GM19324 (cell line): Measurements from ENCODE around the gene NAGLU.
"Not testable (repeated sequence)": the region's sequence is repeated elsewhere in the genome, so short reads cannot be mapped to it uniquely, and the experiment has no call there.

Experiments used
- ATAC-seq: cut with Tn5 transposase; IDR thresholded peaks from one replicate; pipeline ENCODE4 v1.9.1; 2021; ENCODE audit warnings: mild to moderate bottlenecking, moderate library complexity; ENCODE audit not compliant: unreplicated experiment, low FRiP score

Gene NAGLU

GRCh38 chr17:42520540-42520951, 15.5 kb upstream of the NAGLU start:
- ATAC-seq: no peak

- ATAC-seq: no peak
Measured at GRCh38 chr17:42521036-42521435, 15.0 kb upstream of the NAGLU start.

- no peak for ATAC-seq
Measured at GRCh38 chr17:42521666-42522262, 14.3 kb upstream of the NAGLU start.

- no peak for ATAC-seq
Measured at GRCh38 chr17:42522263-42522790, 13.7 kb upstream of the NAGLU start.

GRCh38 chr17:42522798-42523278, 13.2 kb upstream of the NAGLU start:
- ATAC-seq: no peak

- ATAC-seq: no peak
Measured at GRCh38 chr17:42525221-42525620, 10.8 kb upstream of the NAGLU start.

GRCh38 chr17:42526031-42526444, 10.0 kb upstream of the NAGLU start:
- ATAC-seq: no peak

GRCh38 chr17:42527932-42528331, 8.1 kb upstream of the NAGLU start:
- no peak for ATAC-seq

- no peak for ATAC-seq
Measured at GRCh38 chr17:42529061-42529460, 7.0 kb upstream of the NAGLU start.

- ATAC-seq: no peak
Measured at GRCh38 chr17:42530952-42531454, 5.0 kb upstream of the NAGLU start.

GRCh38 chr17:42531455-42532354, 4.3 kb upstream of the NAGLU start:
- no peak for ATAC-seq

- ATAC-seq: peak; percentile 0
Measured at GRCh38 chr17:42535155-42536047, 640 bp upstream of the NAGLU start.

GRCh38 chr17:42536372-42537155, 523 bp downstream of the NAGLU start:
- peak; percentile 59 for ATAC-seq

- peak; percentile 17 for ATAC-seq
Measured at GRCh38 chr17:42537156-42537805, 1.2 kb downstream of the NAGLU start.

GRCh38 chr17:42537826-42538451, 1.9 kb downstream of the NAGLU start:
- ATAC-seq: no peak

- ATAC-seq: no peak
Measured at GRCh38 chr17:42538482-42538881, 2.4 kb downstream of the NAGLU start.

- not testable (repeated sequence) for ATAC-seq
Measured at GRCh38 chr17:42540558-42540957, 4.5 kb downstream of the NAGLU start.

GRCh38 chr17:42541041-42541833, 5.2 kb downstream of the NAGLU start:
- no peak for ATAC-seq
